HG02588 (cell line): Measurements from ENCODE around the gene EGFR.

Experiments
- ATAC-seq: cut with Tn5 transposase; IDR thresholded peaks from one replicate; pipeline ENCODE4 v1.9.1; 2021; ENCODE audit warnings: mild to moderate bottlenecking, moderate library complexity; ENCODE audit not compliant: unreplicated experiment

Gene EGFR

DNA sequence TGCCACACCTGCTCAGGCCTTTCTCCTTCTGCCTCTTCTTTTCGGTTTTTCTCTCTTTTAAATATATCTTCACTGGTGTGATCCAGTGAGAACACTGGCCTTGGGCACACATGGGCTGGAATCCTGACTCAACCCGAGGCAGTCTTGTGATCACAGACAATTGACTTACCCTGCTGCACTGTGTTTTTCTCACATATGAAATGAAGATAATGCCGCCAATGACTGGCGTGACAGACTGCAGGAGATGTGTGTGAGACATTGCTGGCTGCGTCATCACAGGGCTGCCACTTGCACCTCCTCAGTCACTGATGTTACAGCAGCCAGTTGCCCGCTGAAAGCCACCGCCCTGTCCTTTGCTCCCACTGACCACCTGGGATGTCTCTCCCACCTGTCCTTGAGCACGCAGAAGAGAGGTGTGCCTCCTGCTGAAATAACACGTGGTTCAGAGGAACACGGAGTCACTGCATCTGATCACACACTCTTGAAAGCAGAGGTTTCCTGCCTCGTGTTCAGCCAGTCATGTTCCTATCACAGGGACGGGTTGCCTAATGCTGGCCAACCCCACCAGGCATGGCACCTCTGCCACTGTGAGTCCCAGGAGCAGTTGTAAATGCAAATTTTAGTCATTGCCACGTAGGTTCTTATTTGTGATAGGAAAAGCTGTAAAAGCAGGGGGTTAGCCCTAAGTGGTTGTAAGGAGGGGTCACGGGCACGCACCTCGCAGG is 221.8 kb downstream of the EGFR start:
- ATAC-seq = no peak

DNA sequence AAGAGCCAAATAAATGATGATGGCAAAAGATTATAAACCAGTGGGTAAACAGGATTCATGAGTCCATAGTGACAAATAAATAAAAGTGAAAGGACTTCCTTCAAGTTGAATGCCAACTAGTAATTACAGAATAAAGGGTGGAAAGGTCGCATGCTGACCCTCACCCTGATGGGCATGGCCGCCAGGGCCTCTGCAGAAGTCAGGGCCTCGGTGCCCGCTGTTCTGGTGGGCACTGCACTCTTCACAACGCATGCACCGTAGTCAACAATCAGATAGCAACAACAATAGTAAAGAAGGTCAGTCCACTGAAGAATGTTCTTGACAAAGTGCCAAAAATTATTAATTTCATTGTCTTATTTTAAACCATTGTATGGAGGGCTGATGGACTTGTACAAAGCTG is 223.1 kb downstream of the EGFR start:
- ATAC-seq = no peak

DNA sequence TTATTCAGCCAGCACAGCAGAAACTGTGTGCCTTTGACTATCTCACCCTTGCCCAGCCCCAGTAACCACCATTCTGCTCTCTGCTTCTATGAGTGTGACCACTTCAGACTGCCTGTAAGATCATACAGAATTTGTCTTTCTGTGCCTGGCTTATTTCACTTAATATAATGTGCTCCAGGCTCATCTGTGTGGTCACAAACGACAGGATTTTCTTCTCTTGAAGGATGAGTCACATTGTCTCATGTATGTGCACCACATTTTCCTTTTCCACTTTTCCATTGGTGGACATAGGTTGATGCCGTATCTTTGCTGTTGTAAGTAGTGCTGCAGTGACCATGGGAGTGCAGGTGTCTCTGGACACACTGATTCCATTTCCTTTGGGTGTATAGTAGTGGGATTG is 223.8 kb downstream of the EGFR start:
- ATAC-seq = no peak

DNA sequence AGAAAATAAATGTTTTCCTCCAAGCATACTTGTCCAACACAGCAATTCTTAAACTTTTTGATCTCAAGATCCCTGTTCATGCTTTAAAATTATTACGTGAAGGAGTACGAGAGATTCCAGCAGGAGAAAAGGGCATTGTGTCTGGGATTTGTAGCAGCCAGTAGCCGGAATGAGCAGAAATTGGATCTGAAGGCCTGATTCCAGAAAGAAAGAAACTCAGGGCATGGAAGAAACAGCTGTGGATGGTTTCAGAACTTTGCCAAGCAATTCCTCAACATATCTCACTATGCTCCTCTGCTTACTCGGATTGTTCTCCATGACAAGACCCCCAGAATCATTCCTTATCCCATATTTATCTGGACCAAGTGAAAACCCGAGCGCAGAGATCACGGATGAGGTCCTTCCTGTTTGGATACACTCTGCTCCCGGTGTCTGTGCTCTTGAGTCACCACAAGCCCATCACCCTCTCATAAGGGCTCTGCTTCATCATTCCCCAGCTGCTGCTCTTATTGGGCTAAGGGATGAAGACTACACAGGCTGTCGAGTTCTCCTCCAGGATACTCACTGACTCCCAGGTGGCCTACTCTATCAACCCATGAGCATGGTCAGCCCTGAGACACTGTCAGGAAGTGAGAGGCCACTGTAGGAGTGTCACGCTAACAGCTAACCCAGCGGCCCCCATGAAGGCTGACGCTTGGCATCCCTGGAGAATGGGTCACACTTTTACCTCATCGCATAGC is 225.4 kb downstream of the EGFR start:
- no peak for ATAC-seq

DNA sequence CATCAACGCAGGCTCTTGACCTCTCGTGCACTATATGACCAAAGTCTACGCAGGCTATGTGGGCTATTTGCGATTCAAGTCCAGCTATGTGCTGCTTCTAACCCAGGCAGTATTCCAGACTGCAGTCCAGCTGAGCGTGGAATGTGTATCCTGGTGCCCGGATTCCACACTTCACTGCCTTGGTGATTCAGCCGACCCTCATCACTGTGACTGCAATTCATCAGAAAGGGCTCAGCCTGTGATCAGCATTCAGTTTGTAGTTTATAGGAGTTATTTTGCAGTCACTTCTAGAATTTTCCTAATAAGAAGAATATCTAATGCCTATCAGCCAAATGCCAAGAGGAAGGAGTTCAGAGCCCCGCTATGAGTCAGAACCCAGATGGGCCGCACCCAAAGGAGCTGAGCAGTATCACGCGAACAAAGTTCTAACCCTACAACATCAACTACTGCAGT is 226.5 kb downstream of the EGFR start:
- ATAC-seq = no peak

DNA sequence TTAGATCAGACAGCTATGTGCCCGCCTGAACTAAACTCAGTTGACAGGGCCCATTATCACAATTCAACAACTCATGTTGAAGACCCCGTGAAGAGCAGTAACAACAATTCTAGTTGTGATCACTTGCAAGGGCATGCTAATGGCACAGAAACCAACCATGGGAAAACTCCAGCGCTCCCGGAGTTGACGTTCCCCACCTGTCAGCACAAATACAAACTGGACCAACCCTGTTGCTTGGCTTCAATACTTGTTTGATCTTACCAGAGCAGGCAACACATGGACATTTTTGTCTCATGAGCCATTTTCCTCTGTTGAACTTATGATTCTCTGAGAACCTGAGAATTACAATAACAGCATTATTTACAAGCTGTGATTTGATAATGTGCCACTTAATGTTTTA is 227.4 kb downstream of the EGFR start:
- ATAC-seq = no peak

DNA sequence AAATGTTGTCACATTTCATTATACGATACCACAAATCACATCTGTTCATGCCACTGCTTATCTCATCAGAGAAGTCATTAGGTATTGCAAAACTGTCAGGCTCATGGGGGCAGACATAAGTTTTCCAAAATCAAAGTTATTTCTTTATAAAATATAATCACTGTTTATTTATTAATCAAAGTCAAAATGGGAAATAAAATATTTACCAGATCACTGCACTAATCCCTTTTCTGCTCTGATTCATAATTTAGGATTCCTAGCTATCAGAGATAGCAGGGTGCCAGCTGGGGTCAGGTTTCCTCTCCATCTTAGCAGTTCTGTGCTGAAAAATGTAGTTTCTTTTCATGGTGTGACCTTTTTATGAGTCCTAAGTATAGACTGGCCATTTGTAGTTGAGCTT is 228.6 kb downstream of the EGFR start:
- ATAC-seq = no peak

DNA sequence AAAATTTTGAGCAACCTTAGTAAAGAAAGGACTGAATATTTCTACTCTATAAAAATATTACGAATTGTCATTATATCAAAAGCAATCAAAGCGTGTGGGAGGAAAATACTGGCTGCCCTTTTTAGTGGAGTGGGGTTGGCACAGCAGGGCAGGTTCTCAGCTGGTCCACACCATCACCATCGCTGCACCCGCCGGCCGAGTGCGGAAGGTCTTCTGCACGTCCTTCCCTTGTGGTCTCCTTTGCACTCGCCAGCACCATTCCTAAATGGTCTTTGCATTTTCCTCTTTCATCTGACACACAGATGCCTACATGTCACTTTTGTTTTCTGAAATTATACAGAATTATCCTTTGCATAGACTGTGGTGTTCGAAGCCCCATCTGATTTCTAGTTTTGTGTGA is 229.7 kb downstream of the EGFR start:
- ATAC-seq = no peak

DNA sequence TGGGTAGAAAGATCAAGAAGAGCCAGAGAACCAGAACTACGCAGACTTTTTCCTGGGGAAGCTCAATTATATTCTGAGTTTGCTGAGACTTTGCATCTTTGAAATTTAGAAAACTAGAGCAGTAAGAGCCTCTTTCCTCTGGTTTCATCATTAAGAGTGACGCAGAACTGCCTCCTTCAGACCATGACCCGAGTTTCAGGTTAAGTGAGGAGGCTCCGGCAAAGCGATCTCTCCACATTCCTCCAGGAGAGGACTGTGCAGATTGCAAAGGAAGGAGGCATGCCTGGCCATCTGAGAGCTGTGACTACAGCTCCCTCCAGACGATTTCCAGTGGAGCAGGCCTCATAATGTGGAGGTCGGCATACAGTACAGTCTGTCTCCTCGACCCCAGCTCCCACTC is 230.5 kb downstream of the EGFR start:
- ATAC-seq = no peak

DNA sequence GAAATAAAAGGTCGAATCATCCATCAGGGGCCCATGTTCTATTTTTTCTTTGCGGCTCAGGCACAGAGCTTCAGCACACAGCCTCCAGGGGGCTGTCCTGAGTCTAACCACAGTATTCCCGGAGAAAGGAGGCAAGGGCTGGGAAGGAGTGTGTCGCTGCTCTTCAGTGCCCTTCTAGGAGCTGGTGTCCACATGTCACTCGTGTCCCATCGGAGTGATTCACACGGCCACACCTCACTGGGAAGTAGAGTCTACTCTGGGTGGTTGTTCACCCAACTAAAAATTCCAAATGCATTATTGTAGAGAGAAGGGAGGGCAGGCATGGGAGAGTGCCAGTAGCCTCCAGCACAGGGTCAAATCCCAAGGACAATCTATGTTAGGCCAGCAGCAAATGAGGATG is 231.5 kb downstream of the EGFR start:
- ATAC-seq = no peak

DNA sequence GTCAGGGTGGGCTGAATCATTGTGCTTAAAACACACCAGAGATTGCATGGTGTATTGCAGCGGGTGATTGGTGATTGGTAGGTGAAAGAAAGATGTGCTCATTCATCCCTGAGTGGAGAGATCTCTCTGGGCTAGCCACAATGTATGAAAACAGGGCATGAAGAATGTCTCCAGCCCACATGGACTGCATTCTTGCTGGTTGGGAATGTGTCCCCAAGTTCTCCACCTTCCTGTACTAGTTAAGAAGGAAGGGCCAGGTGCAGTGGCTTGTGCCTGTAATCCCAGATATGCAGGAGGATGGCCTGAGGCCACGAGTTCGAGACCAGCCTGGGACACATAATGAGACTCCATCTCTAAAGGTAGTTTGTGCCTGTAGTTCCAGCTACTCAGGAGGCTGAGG is 232.5 kb downstream of the EGFR start:
- no peak for ATAC-seq

DNA sequence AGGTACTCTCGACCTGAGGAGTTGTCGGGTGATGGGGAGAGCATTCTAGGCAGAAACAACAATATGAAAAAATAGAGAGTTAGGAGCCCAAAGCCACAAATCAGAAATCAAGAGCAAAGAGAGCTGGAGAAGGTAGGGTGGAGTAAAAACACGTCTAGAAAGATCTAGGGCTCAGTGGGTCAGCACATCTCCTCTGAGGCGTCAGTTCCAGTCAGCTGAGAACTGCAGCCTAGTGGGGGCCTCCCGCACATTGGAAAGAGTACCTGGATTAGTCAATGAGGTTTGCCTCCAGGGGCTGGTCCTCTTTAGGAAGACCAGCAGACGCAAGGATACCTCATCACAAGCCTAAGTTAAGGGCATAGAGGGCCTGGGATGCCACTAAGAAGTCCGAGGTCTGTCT is 233.1 kb downstream of the EGFR start:
- no peak for ATAC-seq

DNA sequence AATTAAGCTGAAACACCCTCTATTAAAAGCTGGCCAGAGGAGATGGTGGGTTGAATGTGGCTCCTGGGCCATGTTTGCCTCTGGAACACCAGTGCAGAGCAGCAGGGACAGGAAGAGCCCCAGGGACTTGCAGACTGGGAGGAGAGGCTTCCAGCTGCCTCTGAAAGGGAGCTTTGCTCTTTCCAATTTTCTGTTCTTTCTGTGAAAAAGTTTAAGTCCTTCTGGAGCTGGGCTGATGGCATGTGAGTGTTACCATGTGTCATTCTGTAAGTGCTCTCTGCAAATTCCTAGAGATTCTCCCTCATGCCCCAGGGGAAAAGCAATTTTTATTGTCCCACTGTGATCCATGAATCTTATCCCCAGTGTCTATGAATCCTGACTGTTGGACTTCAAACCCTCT is 233.6 kb downstream of the EGFR start:
- no peak for ATAC-seq

DNA sequence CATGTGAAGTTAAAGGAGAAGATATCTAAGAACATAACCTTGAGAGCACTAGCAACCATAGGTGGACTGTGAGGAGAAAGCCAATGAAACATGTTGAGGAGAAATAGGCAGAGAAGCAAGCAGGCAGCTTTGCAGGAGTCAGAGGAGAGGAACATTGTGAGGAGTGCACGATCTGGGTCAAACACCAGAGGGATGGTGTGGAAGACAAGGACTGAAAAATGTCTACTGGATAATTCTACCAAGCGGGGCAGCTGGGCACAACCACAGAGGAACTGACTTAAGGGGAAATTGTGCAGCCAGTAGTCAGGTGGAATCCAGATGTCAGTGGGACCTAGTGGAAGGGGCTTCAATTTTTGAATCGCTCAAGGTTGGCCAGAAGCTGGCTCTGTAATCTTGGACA is 234.4 kb downstream of the EGFR start:
- ATAC-seq = no peak

DNA sequence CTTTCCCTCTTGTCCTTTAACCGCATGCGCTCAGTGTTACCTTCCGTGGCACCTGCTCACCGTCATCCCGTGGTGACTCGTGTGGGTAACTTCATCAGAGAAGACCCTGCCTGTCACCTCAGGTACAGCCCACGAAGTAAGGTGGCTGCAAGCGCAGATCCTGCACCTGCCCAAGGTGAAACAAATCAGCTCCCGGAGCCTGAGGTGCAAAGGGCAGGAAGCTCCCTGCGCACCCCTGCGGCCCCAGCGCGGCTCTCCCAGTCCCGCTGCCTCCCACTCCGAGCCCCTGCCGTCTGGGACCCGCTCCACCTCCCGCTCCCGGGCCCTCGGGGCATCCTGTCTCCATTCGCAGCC is 235.4 kb downstream of the EGFR start:
- ATAC-seq = no peak

DNA sequence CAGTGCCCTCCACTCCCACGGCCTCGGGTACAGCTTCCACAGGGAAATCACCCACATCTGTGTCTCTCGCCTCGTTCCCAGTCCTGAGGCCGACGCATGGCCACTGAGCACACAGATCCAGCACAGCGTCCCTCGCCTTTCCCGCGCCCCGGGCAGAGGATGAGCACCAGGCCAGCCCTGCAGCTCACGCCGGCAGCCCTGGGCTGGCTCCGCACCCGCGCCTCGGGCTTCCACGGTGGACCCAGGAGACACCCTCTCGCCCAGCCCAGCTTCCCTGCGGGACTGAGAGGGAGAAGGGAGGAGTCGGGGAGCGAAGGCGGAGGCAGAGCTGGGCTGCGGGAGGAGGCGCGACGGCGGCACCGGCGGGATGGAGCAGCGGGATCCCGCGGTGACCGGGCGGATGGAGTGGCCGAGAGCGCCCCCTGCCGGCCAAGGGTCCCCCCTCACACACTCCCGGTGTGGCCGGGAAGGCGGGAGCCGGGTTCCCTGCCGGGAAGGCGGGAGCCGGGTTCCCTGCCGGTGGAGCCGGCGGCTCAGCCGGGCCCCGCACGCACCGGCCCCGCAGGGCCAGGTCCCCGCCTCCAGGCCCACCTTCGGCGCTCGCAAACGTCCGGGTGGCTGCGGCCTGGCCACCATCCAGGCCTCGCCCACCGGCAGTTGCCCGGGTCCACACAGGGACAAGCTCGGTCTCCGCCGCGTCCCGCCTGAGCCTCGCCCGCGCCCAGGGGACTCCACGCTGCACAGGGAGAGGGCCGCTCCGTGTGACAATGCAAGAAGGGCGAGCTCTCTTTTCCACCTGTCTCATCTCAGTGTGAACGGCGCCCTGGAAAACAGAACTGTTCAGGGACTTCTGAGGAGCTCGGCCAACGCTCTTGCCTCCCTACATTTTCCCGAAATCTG is 236.0 kb downstream of the EGFR start:
- ATAC-seq = peak; percentile 76

DNA sequence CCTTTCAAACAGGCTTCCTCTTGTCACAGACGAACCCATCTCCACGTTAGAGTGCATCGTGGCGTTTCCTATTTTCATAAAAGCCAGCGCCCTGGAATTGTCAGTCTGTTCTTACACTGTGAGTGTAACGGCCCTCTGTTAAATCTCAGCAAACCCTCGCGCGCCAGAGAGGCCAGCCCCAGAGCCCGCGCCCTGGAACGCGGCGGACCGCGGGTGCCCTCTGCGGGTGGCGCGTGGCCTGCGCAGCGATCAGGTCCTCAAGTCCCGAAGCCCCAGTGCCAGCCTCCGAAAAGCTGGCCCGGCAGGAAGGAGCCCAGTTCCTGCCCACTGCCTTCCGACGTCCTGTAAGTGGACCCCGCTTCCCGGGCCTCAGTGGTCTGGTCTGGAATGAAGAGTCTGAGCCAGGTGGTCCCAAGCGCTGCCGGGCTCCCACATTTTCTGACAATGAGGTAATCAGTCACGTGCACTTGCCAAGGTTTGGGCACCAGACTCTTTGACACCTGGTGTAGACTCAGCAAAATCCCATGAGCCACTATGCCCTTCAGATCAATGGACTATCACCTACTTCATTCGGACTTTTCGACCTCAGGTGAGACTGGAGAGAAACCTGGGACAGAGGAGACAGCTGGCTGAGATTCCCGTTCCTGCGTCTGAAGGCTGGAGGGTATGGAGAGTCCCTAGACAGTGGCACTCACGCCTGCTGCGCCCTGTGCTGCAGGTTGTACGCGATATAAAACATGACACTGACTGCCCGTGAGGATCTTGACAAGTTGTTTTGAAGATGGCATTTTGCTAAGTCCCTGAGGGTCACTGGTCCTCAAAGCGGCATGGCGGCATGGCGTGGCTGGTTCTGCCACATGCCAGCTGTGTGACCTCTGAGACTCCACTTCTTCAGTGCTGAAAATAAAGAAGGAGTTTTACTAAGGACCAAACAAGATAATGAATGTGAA is 237.0 kb downstream of the EGFR start:
- ATAC-seq = peak; percentile 83

DNA sequence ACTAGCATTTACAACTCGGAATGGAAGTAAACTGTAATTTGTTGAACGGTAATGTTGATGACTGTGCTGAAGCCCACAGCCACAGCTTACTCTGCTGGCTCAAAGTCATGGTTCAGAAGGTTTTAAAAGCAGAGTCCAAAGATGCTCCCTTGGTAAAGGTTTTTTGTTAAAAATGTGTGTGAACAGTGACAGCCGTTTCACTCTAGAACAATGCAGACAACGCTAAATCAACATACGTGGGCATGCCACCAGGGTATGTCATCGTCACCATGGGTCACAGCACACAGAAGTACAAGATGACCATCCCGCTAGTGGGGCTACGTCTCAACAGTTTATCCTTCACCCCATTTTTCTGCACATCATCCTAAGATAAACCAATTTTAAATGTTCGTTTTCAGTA is 239.8 kb downstream of the EGFR start:
- no peak for ATAC-seq

DNA sequence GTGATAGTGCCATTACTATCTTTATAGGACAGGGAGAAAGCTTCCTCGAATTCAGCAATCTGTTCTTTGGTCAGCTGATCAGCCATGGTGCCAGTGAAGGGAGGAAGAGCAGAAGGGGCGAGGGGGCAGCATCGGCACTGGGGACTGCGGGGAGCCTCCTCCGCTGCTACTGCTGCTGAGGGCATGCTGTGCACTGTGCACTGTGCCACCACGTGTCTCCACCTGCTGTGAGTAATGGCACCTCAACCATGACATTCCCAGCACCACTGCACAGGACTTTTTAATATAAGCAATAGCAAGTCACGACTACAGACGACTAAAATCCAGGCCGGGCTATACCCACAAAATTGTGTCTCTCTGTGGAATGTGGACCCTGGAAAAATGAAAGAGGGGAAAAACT is 241.4 kb downstream of the EGFR start:
- no peak for ATAC-seq

DNA sequence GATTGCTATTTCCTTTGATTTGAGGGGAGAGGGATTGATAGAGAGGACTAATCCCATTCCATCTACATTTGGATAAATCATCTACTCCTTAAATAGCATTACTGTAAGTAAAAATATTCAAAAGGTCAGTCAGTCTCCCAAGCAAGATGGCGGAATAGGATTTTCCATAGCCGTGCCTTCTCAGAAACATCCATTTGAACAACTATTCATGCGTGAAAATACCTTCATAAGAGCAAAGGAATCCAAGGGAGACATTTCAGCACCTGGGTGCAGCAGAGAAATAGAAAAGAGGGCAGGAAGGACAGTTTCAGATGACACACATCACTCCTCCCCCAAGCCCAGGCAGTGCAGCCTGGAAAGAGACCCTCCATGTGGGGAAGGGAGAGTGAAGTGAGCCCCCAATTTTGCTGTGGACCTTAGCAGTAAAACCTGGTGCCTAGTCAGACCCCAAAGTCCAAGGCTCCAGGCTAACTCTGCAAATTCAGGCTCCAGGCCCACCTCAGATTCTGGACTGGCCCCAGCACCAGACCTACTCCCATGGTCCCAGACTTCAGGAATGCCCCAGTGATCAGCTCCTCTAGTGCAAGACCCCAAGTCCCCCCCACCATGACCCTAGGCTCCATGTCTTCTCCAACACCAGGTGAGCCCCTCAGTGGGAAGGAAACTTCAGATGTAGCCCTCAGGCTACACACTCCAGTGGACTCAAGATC is 242.0 kb downstream of the EGFR start:
- ATAC-seq = no peak
